Stimulated activated CD4-positive, alpha-beta T cell treated with anti-CD3 and anti-CD28 coated beads, Interleukin-2, amount 100 ng/mL, for 24 hours (primary cell): ENCODE results near the gene ZNF335.

ENCODE experiments used
- DNase-seq, 2 donors: peaks; one replicate each; pipeline ENCODE4 v3.0.0-alpha.2; 2020

ZNF335 gene, protein sequence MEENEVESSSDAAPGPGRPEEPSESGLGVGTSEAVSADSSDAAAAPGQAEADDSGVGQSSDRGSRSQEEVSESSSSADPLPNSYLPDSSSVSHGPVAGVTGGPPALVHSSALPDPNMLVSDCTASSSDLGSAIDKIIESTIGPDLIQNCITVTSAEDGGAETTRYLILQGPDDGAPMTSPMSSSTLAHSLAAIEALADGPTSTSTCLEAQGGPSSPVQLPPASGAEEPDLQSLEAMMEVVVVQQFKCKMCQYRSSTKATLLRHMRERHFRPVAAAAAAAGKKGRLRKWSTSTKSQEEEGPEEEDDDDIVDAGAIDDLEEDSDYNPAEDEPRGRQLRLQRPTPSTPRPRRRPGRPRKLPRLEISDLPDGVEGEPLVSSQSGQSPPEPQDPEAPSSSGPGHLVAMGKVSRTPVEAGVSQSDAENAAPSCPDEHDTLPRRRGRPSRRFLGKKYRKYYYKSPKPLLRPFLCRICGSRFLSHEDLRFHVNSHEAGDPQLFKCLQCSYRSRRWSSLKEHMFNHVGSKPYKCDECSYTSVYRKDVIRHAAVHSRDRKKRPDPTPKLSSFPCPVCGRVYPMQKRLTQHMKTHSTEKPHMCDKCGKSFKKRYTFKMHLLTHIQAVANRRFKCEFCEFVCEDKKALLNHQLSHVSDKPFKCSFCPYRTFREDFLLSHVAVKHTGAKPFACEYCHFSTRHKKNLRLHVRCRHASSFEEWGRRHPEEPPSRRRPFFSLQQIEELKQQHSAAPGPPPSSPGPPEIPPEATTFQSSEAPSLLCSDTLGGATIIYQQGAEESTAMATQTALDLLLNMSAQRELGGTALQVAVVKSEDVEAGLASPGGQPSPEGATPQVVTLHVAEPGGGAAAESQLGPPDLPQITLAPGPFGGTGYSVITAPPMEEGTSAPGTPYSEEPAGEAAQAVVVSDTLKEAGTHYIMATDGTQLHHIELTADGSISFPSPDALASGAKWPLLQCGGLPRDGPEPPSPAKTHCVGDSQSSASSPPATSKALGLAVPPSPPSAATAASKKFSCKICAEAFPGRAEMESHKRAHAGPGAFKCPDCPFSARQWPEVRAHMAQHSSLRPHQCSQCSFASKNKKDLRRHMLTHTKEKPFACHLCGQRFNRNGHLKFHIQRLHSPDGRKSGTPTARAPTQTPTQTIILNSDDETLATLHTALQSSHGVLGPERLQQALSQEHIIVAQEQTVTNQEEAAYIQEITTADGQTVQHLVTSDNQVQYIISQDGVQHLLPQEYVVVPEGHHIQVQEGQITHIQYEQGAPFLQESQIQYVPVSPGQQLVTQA (N-terminal part only)

DNA sequence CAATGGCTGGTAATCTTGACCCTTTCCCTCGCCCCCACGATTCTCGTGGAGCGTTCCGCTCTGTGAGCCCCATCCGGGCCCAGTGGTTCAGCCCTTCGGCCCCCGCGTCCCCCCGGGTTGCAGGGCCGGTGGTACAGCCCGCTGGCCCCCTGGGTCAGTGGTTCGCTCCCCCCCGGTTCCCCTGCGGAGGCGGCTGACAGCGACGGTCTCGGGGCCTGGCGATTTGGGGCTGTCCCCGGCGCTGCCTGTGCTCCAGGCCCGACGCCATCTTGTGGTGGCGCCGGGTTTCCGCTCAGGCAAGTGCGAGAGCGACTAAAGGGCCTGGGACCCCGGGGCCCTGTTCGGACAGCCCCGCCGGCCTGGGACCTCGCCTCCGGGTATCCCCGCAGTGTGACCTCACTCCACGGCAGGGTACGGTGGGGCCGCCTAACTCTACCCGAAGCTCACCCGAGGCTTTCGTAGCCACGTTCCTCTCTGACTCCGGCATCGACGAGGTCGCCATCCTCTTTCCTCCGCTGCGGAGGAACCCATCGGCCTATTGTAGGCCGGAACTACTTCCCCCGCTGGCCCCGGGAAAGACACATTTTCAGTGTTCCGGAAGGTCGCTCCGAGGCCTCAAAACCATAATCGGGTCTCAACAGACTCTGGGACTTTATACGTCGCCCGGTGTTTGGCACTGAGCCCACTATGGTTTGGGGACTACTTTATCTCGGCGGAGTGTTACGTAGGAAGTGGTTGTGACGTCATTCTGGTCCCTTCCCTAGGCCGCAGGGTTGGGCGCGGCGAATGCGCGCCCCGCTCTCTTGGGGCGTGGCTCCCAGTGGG lies at the start of gene ZNF335:
Gene ZNF335, minus strand, starts transcription at position 529 of the 825 bp plus-strand sequence. CDS start 793 bp downstream, outside the sequence.
- peak; percentile 94 for DNase-seq

DNA sequence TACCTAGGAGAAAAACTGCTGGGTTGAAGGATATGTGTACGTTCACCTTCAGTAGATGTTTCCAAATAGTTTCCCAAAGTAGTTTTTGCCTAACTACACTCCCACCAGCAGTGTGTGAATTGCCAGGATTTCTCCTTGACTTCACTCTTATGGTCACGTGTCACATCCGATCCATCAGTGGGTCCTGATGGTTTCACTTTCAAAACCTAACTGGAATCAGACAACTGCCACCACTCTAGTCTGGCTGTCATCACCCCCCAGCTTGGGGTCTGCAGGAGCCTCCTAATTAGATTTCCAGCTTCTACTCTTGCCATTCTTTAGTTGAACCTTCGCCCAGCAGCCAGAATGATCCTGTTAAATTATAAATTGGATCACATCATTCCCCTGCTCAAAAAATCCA lies 48.6 kb upstream of the ZNF335 start:
- DNase-seq = no peak

DNA sequence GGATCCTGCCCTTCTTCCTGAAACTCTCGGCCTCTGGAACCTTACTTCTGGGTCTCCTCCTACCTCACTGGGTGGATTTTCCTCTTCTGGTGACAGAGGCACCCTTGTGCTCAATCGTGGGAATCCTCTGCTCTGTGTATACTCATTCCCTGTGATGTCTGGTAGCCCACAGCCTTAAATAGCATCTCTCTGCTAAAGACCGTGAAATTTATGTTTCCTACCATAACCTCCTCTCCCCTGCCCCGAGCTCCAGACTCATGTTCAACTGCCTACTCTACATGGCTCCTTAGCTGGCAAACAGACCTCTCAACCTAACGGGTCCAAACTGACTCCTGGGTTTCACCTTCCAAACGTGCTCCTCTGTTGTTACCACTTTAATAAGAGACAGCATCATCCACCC lies 46.6 kb upstream of the ZNF335 start:
- no peak for DNase-seq

DNA sequence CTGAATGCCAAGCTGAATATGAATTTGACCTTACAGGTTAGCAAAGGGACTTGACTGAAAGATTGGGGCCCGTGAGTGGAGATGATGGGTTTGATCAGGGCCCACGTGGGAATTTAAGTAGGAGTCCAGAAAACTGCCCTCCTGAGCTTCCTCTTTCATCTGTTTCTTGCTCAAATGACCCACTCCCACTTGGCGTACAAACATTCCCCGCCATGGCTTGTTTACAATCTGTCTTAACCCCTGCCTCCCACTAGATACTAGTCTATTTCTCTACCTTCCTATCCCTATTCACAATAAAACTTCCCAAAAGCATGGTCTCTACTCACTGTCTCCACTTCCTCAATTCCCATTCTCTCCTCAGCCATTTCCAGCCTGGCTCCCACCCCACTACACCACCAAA lies 46.1 kb upstream of the ZNF335 start:
- DNase-seq = no peak

DNA sequence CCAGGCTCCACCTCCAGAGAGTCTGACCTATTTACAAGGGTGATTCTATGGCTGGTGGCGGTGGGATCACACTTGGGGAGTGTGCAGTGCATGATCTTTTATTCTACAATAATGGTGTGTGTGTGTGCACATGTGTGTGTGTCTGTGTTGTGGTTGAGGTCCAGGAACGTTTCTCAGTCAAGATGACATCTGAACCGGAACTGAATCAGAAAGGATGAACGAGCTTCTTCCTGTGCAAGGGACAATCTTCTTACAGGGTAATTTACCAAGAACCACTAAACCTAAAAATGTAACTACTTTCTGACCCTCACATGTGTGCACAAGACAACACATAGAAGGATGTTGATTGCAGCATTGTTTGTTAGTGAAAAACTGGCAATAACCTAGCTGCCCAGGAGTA lies 45.3 kb upstream of the ZNF335 start:
- no peak for DNase-seq

DNA sequence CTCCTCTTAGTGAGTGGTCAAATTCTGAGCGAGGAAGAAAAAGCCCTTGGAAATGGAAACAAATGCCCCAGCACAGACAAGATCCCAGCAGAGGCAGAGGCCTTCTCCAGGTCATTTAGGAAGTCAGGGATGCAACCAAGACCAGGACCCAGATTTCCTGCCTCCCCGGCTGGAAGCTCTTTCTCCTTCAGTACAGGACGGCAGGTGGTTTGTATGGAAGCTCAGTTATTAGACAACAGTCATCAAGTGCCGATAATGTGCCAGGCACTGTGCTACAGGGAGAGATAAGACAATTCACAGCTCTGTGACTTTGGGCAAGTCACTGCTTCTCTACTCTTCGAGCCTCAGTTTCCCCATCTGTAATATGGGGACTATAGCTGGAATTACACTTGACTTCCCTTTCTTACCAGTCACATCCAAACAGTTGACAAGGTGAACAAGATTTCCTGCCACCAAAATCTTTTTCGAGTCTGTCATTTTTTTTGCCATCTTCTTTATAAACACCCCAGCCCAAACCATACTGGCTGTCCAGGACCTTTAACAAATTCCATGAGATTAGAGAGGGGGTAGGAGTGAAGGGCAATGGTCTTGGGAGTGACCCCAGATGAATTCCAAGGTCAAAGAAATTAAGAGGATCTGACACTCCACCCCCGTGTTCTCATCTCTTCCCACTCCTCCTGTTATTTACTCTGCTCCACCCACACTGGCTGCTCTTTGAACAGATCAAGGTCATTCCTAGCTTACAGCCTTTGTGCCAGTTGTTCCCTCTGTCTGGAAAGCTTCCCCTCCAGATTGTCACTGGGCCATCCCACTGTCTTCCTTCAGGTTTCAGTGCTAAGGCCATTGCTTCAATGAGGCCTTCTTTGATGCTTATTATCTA lies 42.8 kb upstream of the ZNF335 start:
- DNase-seq = no peak

DNA sequence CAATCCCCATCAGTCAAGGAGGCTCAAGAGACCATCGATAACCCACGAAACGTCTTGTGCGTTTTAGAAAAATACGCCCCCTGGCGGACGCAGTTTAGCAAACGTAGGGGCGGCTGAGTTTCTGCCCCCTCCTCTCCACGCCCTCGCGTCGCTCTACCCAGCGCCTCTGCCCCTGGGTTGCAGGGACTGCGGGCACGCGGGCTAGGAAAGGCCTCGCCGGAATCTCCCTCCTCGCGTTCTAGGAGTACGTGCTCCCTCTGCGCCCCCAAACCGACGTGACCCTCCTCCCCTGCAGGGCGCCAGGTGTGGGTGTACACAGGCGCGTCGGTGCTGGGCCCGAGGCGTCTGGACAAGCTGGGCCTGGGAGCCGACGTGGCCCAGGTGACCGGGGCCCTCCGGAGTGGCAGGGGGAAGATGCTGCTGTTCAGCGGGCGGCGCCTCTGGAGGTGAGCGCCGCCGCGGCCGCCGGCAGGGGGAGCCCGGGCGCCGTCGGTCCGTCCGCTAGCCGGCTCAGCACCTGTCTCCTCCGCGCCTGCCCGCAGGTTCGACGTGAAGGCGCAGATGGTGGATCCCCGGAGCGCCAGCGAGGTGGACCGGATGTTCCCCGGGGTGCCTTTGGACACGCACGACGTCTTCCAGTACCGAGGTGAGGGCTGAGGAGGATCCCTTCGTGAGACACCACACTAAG lies 42.0 kb upstream of the ZNF335 start:
- DNase-seq = peak; percentile 74 to 78

DNA sequence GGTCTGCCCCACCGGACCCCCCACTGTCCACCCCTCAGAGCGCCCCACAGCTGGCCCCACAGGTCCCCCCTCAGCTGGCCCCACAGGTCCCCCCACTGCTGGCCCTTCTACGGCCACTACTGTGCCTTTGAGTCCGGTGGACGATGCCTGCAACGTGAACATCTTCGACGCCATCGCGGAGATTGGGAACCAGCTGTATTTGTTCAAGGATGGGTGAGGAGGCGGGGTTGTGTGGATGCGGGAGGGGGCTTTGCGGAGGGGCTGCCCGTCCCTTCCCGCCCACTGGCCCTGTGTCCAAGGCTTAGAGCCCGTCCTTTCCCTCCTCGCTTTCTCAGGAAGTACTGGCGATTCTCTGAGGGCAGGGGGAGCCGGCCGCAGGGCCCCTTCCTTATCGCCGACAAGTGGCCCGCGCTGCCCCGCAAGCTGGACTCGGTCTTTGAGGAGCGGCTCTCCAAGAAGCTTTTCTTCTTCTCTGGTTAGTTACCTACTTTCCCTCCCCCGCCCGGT lies 41.4 kb upstream of the ZNF335 start:
- no peak for DNase-seq

DNA sequence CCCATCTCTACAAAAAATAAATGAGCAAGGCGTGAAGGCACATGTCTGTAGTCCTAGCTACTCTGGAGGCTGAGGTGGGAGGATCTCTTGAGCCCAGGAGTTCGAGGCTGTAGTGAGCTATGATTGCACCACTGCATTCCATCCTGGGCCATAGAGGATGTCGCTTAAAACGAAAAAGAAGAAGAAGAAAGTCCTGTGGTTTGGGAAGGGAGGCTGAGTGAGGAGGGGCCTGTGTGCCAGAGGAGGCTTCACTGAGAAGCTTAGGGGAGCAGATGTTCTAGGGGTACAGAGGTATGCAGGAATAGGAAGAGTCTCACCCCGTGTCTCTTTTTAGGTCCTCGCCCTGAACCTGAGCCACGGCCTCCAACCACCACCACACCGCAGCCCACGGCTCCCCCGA lies 40.9 kb upstream of the ZNF335 start:
- DNase-seq = no peak

DNA sequence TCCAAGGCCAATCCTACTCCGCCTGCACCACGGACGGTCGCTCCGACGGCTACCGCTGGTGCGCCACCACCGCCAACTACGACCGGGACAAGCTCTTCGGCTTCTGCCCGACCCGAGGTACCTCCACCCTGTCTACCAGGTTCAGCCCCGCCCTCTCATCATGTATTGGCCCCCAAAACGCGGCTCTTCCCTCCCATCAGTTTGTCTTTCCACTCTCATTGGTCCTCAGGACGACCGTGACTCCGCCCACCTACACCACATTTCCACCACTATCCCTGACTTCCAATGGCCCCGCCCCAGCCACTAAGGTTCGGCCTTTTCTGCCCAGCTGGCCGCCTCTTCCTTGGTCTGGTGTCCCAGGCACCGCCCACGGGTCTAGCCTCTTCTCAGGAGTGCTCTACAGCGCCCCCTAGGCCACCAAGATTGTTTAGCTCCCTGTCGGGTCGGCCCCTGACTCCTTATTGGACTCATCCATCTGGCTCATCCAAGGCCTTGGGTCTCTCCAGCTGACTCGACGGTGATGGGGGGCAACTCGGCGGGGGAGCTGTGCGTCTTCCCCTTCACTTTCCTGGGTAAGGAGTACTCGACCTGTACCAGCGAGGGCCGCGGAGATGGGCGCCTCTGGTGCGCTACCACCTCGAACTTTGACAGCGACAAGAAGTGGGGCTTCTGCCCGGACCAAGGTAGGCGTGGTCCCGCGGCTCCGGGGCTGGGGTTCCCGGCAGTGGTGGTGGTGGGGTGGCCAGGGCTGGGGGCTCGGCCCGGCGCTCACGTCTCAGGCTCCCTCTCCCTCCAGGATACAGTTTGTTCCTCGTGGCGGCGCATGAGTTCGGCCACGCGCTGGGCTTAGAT lies 39.9 kb upstream of the ZNF335 start:
- DNase-seq = peak in 1 of 2 donors; percentile 68

DNA sequence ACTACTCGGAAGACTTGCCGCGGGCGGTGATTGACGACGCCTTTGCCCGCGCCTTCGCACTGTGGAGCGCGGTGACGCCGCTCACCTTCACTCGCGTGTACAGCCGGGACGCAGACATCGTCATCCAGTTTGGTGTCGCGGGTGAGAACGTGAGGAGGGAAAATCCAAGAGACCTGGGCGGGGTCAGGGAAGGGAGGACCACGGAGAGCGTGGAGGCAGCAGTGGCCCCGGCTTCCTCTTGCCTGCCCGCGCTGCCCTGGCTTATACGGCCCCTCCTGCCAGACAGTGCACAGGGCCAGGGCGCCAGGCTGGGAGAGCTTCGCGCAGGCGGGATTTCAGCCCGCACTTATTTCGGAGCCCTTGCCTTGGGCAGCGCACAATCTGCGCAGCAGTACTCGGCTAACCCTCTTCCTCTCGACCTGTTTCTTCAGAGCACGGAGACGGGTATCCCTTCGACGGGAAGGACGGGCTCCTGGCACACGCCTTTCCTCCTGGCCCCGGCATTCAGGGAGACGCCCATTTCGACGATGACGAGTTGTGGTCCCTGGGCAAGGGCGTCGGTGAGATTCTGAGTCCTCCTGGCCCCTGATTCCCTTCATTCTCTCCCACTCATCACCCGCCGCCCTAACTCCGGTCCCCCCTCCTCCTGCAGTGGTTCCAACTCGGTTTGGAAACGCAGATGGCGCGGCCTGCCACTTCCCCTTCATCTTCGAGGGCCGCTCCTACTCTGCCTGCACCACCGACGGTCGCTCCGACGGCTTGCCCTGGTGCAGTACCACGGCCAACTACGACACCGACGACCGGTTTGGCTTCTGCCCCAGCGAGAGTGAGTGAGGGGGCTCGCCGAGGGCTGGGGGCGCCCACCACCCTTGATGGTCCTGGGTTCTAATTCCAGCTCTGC lies 38.7 kb upstream of the ZNF335 start:
- DNase-seq = peak; percentile 51 to 52

DNA sequence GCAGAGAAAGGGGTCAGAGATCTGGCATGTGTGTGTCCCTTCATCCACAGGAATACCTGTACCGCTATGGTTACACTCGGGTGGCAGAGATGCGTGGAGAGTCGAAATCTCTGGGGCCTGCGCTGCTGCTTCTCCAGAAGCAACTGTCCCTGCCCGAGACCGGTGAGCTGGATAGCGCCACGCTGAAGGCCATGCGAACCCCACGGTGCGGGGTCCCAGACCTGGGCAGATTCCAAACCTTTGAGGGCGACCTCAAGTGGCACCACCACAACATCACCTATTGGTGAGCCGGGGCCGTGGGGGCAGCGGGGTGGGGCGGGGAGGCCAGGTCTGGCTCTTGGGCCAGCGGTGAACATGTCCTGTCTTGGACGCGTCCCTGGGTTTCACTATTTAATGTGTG lies 37.8 kb upstream of the ZNF335 start:
- no peak for DNase-seq

DNA sequence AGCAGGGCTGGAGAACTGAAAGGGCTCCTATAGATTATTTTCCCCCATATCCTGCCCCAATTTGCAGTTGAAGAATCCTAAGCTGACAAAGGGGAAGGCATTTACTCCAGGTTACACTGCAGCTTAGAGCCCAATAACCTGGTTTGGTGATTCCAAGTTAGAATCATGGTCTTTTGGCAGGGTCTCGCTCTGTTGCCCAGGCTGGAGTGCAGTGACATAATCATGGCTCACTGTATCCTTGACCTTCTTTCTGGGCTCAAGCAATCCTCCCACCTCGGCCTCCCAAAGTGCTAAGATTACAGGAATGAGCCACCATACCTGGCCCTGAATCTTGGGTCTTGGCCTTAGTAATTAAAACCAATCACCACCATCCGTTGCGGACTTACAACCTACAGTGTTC lies 35.7 kb upstream of the ZNF335 start:
- DNase-seq = no peak

DNA sequence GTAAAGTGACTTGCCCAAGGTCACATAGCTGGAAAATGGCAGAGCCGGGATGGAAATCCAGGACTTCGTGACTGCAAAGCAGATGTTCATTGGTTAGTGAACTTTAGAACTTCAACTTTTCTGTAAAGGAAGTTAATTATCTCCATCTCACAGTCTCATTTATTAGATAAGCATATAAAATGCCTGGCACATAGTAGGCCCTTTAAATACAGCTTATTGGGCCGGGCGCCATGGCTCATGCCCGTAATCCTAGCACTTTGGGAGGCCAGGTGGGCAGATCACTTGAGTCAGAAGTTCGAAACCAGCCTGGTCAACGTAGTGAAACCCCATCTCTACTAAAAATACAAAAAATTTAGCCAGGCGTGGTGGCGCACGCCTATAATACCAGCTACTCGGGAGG lies 35.0 kb upstream of the ZNF335 start:
- no peak for DNase-seq

DNA sequence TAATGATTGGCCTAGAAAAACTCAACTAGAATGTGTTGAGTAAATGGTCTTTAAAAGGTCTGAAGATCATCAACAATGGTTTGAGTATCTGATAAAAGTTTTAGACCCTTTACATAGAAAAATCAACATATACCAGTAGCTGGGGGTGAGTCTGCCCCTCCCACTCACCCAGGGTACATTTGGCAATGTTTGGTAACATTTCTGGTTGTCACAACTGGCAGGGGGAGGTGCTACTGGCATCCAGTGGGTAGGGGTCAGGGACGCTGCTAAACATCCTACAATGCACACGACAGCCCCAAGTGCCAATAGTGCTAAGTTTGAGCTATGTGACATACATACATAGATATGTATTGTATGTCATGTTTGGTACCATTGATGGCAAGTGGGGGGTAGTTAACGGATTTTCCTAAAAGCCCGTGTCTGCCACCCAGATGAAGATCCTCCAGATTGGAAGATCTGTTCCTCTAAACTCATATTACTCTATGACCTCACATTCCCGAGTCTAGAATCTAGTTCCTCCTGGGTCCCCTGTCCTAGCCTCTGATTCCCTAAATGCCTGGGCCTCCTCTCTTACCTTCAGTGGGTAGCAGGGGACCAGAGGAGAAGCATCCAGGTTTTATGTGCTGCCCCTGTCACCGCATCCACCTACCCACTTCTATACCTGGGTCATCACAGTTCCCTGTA lies 34.2 kb upstream of the ZNF335 start:
- no peak for DNase-seq

DNA sequence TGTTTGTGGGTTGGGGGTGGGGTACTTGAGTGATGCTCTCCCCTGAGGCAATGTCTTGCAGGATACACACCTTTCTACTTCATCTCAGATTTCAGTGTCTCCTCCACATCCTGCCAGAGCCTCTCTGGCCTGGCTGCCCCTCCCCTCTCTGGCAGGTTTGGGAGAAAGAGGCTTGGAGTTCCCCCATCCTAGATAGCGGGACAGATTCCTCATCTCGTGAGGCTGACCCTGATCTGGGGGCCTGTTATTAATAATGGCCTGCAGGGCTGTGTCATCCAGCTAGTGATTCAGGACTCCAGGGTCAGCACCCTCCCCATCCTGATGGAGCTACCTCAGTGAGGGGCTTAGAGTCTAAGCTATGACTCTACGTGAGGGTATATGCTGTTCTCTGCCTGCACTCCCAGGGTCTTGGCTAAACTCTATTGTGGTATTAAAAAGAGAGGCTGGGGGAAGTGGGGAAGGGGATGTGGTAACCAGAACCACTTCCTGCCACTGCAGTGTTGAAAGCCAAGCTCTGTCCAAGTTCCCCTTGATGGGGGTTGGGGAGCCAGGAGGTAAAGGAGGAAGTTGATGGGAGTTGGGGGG lies 33.0 kb upstream of the ZNF335 start:
- no peak for DNase-seq

DNA sequence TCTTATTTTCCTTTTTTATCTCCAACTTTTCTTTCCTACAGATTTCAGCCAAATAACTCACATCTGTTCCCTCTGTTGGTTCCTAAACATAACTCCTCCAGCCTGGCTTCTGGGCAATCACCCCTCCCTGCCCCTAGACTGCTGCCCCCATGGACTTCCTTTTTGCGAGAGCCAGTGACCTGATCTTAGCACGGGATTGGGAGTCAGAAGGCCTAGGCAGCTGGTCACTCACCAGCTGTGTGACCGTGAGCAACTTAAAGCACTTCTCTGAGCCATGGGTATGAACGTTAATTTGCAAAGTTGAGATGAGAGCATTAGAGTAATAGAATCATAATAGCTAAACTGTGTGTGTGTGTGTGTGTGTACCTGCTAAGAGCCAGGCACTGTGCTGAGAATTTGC lies 32.2 kb upstream of the ZNF335 start:
- DNase-seq = no peak
